DND-41 (cell line): ENCODE results near the gene LRRC57.
"Not testable (repeated sequence)": the region's sequence is repeated elsewhere in the genome, so short reads cannot be mapped to it uniquely, and the experiment has no call there.

Experiments
- ATAC-seq: fragments of 200-7000 bp; cut with Tn5 transposase; 3 replicates; pipeline ENCODE4 v1.9.1; 2021; ENCODE audit warnings: low read depth; ENCODE audit not compliant: insufficient read depth
- DNase-seq: peaks from one replicate; pipeline ENCODE4 v3.0.0-alpha.2; 2020
- H2AFZ ChIP-seq: 2 replicates; pipeline ENCODE4 v1.6.0; 2012; ENCODE audit warnings: low read depth, low read length
- H3K27ac ChIP-seq: 2 replicates; pipeline ENCODE4 v1.5.1; 2012; ENCODE audit warnings: low read length, inconsistent platforms
- H3K27me3 ChIP-seq: fragments of 200-600 bp; sonication (generic); 2 replicates; pipeline ENCODE4 v1.6.0; 2012; ENCODE audit warnings: low read length, mild to moderate bottlenecking, inconsistent platforms; ENCODE audit not compliant: insufficient read depth, poor library complexity
- H3K36me3 ChIP-seq: 2 replicates; pipeline ENCODE4 v1.5.1; 2012; ENCODE audit warnings: low read length, inconsistent platforms; ENCODE audit not compliant: insufficient read depth
- H3K4me1 ChIP-seq: 2 replicates; pipeline ENCODE4 v1.5.1; 2012; ENCODE audit warnings: mild to moderate bottlenecking, low read length; ENCODE audit not compliant: insufficient read depth
- H3K4me2 ChIP-seq: 2 replicates; pipeline ENCODE4 v1.6.0; 2012; ENCODE audit warnings: mild to moderate bottlenecking, moderate library complexity, low read length, inconsistent platforms; ENCODE audit not compliant: insufficient read depth
- H3K4me3 ChIP-seq, 2 experiments: fragments of 200-600 bp in 1 of 2; shearing (Covaris generic) in 1 of 2; 2 replicates each; pipeline ENCODE4 v1.5.1; 2012 to 2016; ENCODE audit warnings: inconsistent platforms in 2 of 2, low read length in 2 of 2, mild to moderate bottlenecking in 2 of 2, low read depth in 1 of 2, moderate library complexity in 1 of 2
- H3K79me2 ChIP-seq: 2 replicates; pipeline ENCODE4 v1.6.0; 2012; ENCODE audit warnings: low read length, inconsistent platforms; ENCODE audit not compliant: insufficient read depth
- H3K9ac ChIP-seq: 2 replicates; pipeline ENCODE4 v1.6.0; 2012; ENCODE audit warnings: low read depth, mild to moderate bottlenecking, inconsistent platforms, low read length, moderate library complexity
- H3K9me3 ChIP-seq: 2 replicates; pipeline ENCODE4 v1.5.1; 2012; ENCODE audit warnings: low read length, moderate library complexity, mild to moderate bottlenecking, inconsistent platforms; ENCODE audit not compliant: insufficient read depth, severe bottlenecking
- H4K20me1 ChIP-seq: 2 replicates; pipeline ENCODE4 v1.6.0; 2012; ENCODE audit warnings: low read length; ENCODE audit not compliant: insufficient read depth
- CTCF ChIP-seq: IDR thresholded peaks from 2 replicates; pipeline ENCODE4 v1.5.1; 2012; ENCODE audit warnings: borderline replicate concordance, low read length, moderate library complexity, mild to moderate bottlenecking; ENCODE audit not compliant: poor library complexity, severe bottlenecking; ENCODE audit errors: extremely low read depth
- EZH2 ChIP-seq: IDR thresholded peaks from 3 replicates; pipeline ENCODE4 v1.6.1; 2012; ENCODE audit warnings: borderline replicate concordance, low read depth, mild to moderate bottlenecking, moderate library complexity, low read length, inconsistent platforms; ENCODE audit not compliant: severe bottlenecking

The LRRC57 gene

GRCh38 chr15:42558739-42559138 lies 10.1 kb upstream of the LRRC57 start:
- no peak for ATAC-seq
- Histone ChIP-seq H3K4me3 (no peak overlapping the region), H3K79me2 (peaks cover 29% of the 10 kb centered on the region), H3K27me3 (no peaks in the 10 kb centered on the region), H3K27ac (no peak overlapping the region), H2AFZ (no peak overlapping the region), H4K20me1 (no peaks in the 10 kb centered on the region), H3K9me3 (no peaks in the 10 kb centered on the region), H3K9ac (no peak overlapping the region), H3K4me1 (no peaks in the 10 kb centered on the region), H3K4me2 (no peak overlapping the region), H3K36me3 (peaks cover 46% of the 10 kb centered on the region)
- no peak for TF ChIP-seq CTCF
- no peak for TF ChIP-seq EZH2
- no peak for DNase-seq

GRCh38 chr15:42556550-42557207 lies 8.1 kb upstream of the LRRC57 start:
- H3K36me3 ChIP-seq: peaks cover 33% of the 10 kb centered on the region
- not testable (repeated sequence) for H3K4me1 ChIP-seq

GRCh38 chr15:42553554-42553953 lies 5.0 kb upstream of the LRRC57 start:
- H3K4me2 ChIP-seq: no peak overlapping the region

More at GRCh38 chr15:42556550-42557207, 8.1 kb upstream of the LRRC57 start:
- not testable (repeated sequence) for DNase-seq, H3K9me3 ChIP-seq, H3K4me2 ChIP-seq, H3K9ac ChIP-seq, ATAC-seq, H4K20me1 ChIP-seq, H3K4me3 ChIP-seq, H3K27ac ChIP-seq, H3K27me3 ChIP-seq, H2AFZ ChIP-seq
- peaks cover 47% of the 10 kb centered on the region for H3K79me2 ChIP-seq

More at GRCh38 chr15:42553554-42553953, 5.0 kb upstream of the LRRC57 start:
- no peak for ATAC-seq
- no peaks in the 10 kb centered on the region for H3K27me3 ChIP-seq
- peaks cover 25% of the 10 kb centered on the region for H3K4me1 ChIP-seq
- peaks cover 4% of the 10 kb centered on the region; the same call in 1 of the 2 replicates for H4K20me1 ChIP-seq
- H3K27ac ChIP-seq: no peak overlapping the region
- no peak for DNase-seq
- no peak for TF ChIP-seq CTCF
- peaks cover 79% of the 10 kb centered on the region for H3K79me2 ChIP-seq
- no peak overlapping the region for H3K4me3 ChIP-seq
- H2AFZ ChIP-seq: no peak overlapping the region
- H3K9ac ChIP-seq: no peak overlapping the region
- H3K36me3 ChIP-seq: peaks cover 6% of the 10 kb centered on the region
- no peaks in the 10 kb centered on the region for H3K9me3 ChIP-seq
